Effector memory CD4-positive, alpha-beta T cell (primary cell): Measurements from ENCODE around the gene SPTSSA.

Experiments
- DNase-seq, 3 donors: peaks; one replicate each; pipeline ENCODE4 v3.0.0-alpha.2; 2020
- H3K27ac ChIP-seq: 2 replicates; pipeline ENCODE4 v1.7.0; 2013; ENCODE audit warnings: mild to moderate bottlenecking, low read length, moderate library complexity; ENCODE audit not compliant: insufficient read depth, poor library complexity, severe bottlenecking
- H3K27me3 ChIP-seq: replicated peaks from 2 replicates; pipeline ENCODE4 v1.7.0; 2013; ENCODE audit warnings: mild to moderate bottlenecking, low read length; ENCODE audit not compliant: insufficient read depth, control insufficient read depth, poor library complexity, severe bottlenecking
- H3K36me3 ChIP-seq: 2 replicates; pipeline ENCODE4 v1.7.0; 2013; ENCODE audit warnings: mild to moderate bottlenecking, low read length, moderate library complexity; ENCODE audit not compliant: control insufficient read depth, insufficient read depth
- H3K4me1 ChIP-seq: 2 replicates; pipeline ENCODE4 v1.7.0; 2013; ENCODE audit warnings: low read length, mild to moderate bottlenecking; ENCODE audit not compliant: control insufficient read depth, insufficient read depth, poor library complexity, severe bottlenecking
- H3K4me3 ChIP-seq: 2 replicates; pipeline ENCODE4 v1.7.0; 2013; ENCODE audit warnings: low read length, low read depth, mild to moderate bottlenecking; ENCODE audit not compliant: insufficient read depth, poor library complexity, severe bottlenecking
- H3K9me3 ChIP-seq: 2 replicates; pipeline ENCODE4 v1.7.0; 2013; ENCODE audit warnings: mild to moderate bottlenecking, low read length, moderate library complexity; ENCODE audit not compliant: control insufficient read depth

SPTSSA gene

DNA sequence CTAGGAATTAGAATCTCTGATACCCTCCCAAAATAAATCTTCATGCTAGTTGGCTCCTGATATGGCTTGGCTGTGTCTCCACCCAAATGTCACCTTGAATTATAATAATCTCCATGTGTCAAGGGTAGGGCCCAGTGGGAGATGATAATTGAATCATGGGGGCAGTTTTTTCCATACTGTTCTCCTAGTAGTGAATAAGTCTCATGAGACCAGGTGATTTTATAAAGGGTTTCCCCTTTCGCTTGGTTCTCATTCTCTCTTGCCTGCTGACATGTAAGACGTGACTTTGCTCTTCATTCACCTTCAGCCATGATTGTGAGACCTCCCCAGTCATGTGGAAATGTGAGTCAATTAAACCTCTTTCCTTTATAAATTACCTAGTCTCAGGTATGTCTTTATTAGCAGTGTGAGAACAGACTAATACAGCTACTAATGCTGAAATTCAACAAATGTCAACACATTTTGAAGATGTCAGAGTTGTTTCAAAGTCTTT lies 12.2 kb upstream of the SPTSSA start:
- H3K4me1 ChIP-seq: no peaks in the 10 kb centered on the region
- no peaks in the 10 kb centered on the region for H3K36me3 ChIP-seq
- no peak overlapping the region for H3K27ac ChIP-seq
- no peaks in the 10 kb centered on the region for H3K9me3 ChIP-seq
- H3K27me3 ChIP-seq: no peaks in the 10 kb centered on the region
- H3K4me3 ChIP-seq: no peak overlapping the region
- no peak for DNase-seq

DNA sequence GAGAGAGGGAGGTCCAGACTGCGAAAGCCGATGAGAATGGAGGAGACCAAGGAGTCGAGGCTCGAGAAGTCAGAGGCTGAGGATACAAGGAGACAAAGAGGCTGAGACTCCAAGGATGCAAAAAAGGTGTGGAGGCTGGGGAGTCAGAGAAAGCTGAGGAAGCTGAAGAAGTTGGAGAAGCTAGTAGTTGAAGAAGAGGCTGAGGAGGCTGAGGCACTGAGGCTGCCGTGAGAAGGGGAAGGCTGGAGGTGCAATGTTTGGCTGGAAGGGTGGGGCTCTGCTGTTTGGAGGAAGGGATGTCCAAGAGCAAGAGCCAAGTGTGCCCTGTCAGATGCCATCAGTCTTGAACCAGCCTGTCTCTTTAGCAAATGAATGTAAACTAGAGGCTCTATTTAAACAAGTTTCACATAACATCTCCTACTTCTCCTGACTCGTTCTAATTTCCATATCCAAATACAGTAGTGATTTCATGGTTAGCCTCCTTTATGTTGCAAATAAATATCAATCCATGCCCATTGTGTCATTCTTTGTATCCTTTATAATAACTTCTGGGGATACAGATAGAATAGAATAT lies 10.8 kb upstream of the SPTSSA start:
- no peak for DNase-seq
- Histone ChIP-seq H3K27ac (no peak overlapping the region), H3K9me3 (no peaks in the 10 kb centered on the region), H3K4me3 (no peak overlapping the region), H3K27me3 (no peaks in the 10 kb centered on the region), H3K4me1 (no peaks in the 10 kb centered on the region), H3K36me3 (no peaks in the 10 kb centered on the region)

DNA sequence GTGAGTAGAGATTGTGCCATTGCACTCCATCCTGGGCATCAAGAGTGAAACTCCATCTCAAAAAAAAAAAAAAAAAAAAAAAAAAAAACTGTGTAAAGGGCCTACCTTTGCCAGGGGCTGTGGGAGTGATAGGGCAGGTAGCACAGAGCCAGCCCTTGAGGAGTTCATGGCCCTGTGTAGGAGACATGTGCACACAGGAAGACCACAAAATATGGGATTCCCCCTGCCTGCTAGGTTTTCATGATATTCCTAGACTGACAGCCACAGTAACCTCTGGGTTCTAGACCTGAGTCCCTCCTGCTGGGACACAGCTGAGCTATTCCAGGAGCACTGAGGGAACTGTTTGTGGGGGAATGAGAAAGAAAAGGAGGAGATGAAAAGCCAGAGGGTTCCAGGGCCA lies 8.3 kb upstream of the SPTSSA start:
- no peak overlapping the region for H3K4me3 ChIP-seq
- H3K4me1 ChIP-seq: no peaks in the 10 kb centered on the region
- DNase-seq: no peak
- H3K27ac ChIP-seq: no peak overlapping the region
- H3K9me3 ChIP-seq: no peaks in the 10 kb centered on the region
- H3K36me3 ChIP-seq: no peaks in the 10 kb centered on the region
- H3K27me3 ChIP-seq: no peaks in the 10 kb centered on the region

DNA sequence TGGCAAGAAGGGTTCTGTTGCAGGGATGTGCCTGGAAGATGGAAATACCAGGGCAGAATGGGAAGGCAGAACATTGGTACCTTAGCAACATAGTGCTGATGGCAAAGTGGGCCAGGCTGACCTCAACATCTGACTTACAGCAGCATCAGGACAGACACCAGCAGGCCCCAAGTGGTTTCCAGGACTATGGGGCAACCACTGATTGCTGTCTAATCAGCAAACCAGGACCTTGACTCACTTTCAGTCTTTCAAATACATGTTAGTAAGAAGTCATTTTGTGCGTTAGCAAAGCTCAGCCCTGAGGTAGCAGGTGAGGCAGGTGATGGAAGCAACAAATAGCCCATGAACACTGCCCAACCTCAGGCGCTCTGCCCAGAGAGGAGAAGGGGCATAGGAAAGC lies 4.7 kb upstream of the SPTSSA start:
- no peaks in the 10 kb centered on the region for H3K9me3 ChIP-seq
- no peaks in the 10 kb centered on the region for H3K27me3 ChIP-seq
- no peak overlapping the region for H3K27ac ChIP-seq
- H3K4me3 ChIP-seq: no peak overlapping the region
- DNase-seq: no peak
- no peaks in the 10 kb centered on the region for H3K36me3 ChIP-seq
- no peaks in the 10 kb centered on the region for H3K4me1 ChIP-seq

DNA sequence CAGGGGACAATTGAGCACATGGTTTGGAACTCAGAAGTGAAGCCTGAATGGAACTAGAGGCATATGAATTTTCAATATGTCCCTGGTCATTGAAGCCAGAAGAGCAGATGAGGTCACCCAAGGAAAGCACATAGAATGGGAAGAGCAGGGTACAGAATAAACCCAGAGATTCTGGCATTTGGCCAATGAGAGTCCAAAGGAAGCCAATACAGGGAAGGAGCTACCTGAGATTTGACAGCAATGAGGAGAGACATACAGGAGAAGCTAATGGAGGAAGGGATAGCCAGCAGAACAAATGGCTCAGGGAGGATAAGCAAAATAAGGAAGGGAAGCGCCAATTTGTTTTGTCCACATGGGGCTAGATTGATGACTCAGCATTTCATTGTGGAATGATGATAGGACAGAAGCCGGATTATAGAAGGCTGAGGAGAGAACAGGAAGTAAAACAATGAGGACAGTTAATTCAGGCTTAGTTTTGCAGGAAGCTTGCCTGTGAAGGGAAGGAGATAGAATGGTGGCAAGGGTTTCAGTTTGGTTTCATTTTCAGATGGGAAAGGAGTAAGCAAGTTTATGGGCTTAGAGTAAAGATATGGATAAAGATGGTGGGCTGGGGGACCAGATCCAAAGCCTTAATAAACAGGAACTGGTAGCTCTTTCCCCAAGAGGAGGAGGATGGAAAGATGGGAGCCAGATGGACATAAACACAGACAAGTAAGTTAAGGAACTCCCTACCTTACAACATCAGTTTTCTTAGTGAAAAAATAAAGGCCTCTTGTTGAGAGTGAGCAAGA lies 3.2 kb upstream of the SPTSSA start:
- Histone ChIP-seq H3K36me3 (no peaks in the 10 kb centered on the region), H3K4me1 (peaks cover 7% of the 10 kb centered on the region), H3K9me3 (no peaks in the 10 kb centered on the region), H3K4me3 (no peak overlapping the region), H3K27ac (no peak overlapping the region), H3K27me3 (no peaks in the 10 kb centered on the region)
- DNase-seq: no peak

DNA sequence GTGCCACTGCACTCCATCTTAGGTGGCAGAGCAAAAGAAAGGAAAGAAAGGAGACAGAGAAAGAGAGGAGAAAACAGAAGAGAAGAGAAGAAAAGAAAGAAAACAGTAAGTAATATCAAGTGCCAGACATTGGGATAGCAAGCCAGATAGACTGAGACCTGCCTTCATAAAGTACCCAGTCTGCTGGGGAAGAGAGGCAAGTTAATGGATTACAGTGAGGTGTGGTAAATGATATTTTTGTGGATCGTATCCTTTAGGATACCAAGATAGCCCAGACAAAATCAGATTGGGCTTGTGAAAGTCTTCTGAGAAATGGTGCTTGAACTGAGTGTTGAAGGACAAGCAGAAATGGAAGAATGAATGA lies 1.5 kb upstream of the SPTSSA start:
- Histone ChIP-seq H3K4me3 (no peak overlapping the region), H3K27ac (no peak overlapping the region), H3K9me3 (no peaks in the 10 kb centered on the region), H3K36me3 (no peaks in the 10 kb centered on the region), H3K27me3 (no peaks in the 10 kb centered on the region), H3K4me1 (peaks cover 7% of the 10 kb centered on the region)
- DNase-seq: no peak

DNA sequence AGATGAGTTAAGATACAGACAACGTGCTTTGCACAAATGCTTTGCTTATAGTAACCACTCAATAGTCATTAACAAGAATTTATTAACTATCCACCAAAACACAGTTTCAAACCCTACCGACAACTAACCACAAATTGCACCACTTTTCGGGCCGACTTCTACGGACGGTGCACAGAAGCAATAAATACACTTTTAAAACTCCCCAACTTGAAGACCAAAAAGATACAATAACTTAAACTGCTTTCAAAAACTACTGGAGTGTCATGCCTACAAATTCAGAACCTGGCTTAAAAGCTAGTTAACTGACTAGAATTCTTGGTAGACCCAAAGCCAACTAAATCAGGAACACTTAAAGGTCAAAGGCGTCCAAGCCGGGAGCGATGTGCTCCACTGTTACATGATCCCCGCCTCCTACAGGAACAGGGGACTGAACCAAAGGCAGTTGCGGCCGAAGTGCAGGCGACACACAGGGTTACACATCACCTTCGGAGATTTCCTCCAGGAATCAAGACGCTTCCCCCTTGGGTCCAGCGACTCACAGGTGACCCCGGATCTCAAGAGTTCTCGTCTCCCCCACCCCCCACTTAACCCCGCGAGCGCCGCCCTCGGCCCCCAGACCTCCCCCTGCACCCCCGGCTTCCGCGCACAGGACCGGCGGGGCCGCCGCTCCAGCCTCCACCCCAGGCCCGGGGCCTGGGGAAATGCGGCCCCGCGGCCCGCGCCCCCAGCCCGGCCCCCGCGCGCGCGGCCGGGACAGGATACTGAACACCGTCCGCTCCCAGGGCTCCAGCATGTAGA lies 507 bp downstream of the SPTSSA start:
- peak overlapping the region; percentile 58 for H3K4me3 ChIP-seq
- peaks cover 7% of the 10 kb centered on the region for H3K4me1 ChIP-seq
- peak in 1 of 3 donors; percentile 4 for DNase-seq
- no peaks in the 10 kb centered on the region for H3K27me3 ChIP-seq
- no peaks in the 10 kb centered on the region for H3K9me3 ChIP-seq
- H3K36me3 ChIP-seq: no peaks in the 10 kb centered on the region
- peak overlapping the region; percentile 50 for H3K27ac ChIP-seq

DNA sequence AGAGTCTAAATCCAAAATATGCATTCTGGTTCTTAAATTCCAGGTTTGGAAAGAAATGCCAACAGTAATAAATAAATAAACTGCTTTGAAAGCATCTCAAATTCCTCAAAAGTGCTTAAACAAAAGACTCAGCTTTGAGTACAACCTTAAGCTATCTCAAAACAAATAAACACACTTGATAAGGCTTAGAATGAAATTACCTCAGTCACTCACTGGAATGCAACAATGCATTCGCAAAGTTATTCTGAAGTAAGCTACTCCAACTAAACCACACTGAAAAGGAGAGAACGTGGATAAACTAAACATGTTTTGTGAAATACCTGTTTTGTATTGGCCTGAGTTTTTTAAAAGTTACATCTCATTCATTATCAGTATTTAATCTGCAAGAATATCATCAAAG lies 1.2 kb downstream of the SPTSSA start:
- Histone ChIP-seq H3K27ac (no peak overlapping the region), H3K27me3 (no peaks in the 10 kb centered on the region), H3K4me3 (peak overlapping the region; percentile 58), H3K36me3 (no peaks in the 10 kb centered on the region), H3K4me1 (peaks cover 7% of the 10 kb centered on the region), H3K9me3 (no peaks in the 10 kb centered on the region)
- DNase-seq: no peak

DNA sequence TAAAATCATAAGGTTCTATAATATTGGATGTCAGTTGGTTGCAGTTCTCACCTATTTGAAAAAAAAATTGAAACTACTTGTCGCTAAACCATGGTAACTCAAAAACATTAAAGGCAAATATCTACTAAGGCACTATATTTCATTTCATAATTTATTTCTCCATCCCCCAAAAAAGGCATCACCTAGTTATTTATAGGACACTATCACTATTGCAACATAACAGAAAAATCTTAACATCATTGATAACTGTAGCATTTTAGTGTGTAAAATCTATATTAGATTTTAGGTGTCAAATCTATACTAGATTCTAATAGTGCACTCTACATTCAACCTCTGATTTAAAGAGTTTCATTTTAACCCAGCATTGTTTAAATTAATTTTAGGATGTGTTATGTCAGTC lies 1.7 kb downstream of the SPTSSA start:
- H3K27me3 ChIP-seq: no peaks in the 10 kb centered on the region
- peaks cover 7% of the 10 kb centered on the region for H3K4me1 ChIP-seq
- H3K27ac ChIP-seq: no peak overlapping the region
- H3K4me3 ChIP-seq: no peak overlapping the region
- no peaks in the 10 kb centered on the region for H3K36me3 ChIP-seq
- no peaks in the 10 kb centered on the region for H3K9me3 ChIP-seq
- no peak for DNase-seq

DNA sequence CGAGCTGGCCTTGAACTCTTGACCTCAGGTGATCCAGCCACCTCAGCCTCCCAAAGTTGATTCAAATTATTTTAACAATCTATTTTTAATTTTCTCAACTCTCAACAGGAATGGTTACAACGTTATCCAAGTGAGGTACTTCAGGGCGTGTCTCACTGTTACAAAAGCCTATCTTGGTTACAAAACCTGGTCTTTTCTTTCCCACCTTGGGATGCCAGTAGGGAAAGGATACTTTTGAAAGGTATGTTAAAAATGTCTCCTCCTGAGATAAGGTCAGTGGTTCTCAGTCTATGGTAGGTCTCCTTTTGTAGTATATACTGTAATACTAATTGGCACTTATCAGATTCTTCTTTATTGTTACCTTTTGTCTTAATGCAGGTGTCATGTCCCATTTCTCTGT lies 4.9 kb downstream of the SPTSSA start:
- H3K36me3 ChIP-seq: no peaks in the 10 kb centered on the region
- no peak overlapping the region for H3K4me3 ChIP-seq

More for the DNA sequence above, 4.9 kb downstream of the SPTSSA start:
- peaks cover 7% of the 10 kb centered on the region for H3K4me1 ChIP-seq
- no peaks in the 10 kb centered on the region for H3K27me3 ChIP-seq
- H3K9me3 ChIP-seq: no peaks in the 10 kb centered on the region
- H3K27ac ChIP-seq: no peak overlapping the region
- DNase-seq: no peak
